GM21737 (cell line): ENCODE data around the gene TMEM165.

Experiments used
- ATAC-seq: cut with Tn5 transposase; IDR thresholded peaks from one replicate; pipeline ENCODE4 v1.9.1; 2021; ENCODE audit warnings: mild to moderate bottlenecking, moderate library complexity; ENCODE audit not compliant: unreplicated experiment

TMEM165 gene

DNA sequence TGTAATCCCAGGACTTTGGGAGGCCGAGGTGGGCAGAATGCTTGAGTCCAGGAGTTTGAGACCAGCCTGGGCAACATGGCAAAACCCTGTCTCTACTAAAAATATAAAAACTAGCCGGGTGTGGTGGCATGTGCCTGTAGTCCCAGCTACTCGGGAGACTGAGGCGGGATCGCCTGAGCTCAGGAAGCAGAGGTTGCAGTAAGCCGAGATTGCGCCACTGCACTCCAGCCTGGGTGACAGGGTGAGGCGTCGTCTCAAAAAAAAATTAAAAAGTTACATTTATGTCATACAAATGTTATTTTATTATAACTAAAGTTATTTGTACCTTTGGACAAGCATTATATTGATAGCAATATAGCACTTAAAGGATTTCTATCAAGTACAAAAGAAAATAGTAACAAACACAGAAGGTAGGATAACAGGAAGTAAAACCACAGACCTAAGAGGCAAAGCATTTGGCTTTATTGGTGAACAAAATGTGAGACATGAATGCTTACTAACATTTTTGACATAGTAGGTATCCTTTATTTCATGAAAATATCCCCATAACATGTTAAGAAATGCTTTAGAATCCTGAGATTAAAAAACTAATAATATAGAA, 51.5 kb downstream of the TMEM165 start:
- no peak for ATAC-seq

GRCh38 chr4:55447831-55448230, 52.1 kb downstream of the TMEM165 start:
- ATAC-seq = no peak

GRCh38 chr4:55450566-55450965, 54.8 kb downstream of the TMEM165 start:
- no peak for ATAC-seq

DNA sequence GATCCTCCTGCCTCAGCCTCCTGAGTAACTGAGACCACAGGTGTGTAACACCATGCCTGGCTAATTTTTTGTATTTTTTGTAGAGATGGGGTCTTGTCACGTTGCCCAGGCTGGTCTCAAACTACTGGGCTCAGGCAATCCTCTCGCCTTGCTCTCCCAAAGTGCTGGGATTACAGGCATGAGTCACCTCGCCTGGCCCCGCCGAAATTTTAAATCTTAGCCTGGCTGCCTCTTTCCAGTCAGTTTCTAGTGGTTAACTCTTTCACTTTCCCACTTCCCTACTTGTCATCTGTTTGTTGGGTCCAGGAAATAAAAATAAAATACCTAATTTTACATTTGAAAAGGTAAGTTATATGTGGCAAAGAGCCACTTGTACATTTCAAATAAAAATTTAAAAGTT, 62.4 kb downstream of the TMEM165 start:
- no peak for ATAC-seq

DNA sequence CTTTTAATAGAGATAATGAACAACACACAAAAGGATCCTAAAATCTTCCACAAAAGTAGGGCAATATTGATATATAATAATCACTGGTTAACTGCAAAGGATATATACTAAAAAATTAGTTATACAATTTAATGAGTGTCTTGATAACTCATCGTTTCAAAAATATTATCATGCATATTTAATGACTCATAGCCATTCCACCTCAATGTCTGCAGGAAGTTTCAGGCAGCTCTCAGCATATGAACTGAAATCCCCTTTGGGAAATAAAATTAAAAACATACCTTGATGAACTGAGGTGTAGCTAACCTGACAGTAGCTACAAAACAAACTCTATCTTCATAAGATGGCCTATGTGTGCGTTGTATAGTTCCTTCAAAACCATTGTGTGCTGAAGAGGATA, 62.9 kb downstream of the TMEM165 start:
- no peak for ATAC-seq

GRCh38 chr4:55466001-55466400, 70.2 kb downstream of the TMEM165 start:
- ATAC-seq = no peak

- no peak for ATAC-seq
Measured at GRCh38 chr4:55468724-55469123, 73.0 kb downstream of the TMEM165 start.

- ATAC-seq = no peak
Measured at GRCh38 chr4:55469979-55470378, 74.2 kb downstream of the TMEM165 start.
